IMR-90 (cell line): ENCODE data around the gene ROR2.

ENCODE experiments used
- POLR2A ChIP-seq: IDR thresholded peaks from 2 replicates; pipeline ENCODE4 v1.6.1; 2012; ENCODE audit warnings: mild to moderate bottlenecking, low read depth, low read length
- RAD21 ChIP-seq: IDR thresholded peaks from 2 replicates; pipeline ENCODE4 v1.6.1; 2012; ENCODE audit warnings: low read length, improper control_type of control experiment
- RFX5 ChIP-seq: IDR thresholded peaks from 2 replicates; pipeline ENCODE4 v1.8.0; 2012; ENCODE audit warnings: low read depth, mild to moderate bottlenecking, low read length, moderate library complexity
- SMC3 ChIP-seq: fragments of 150-350 bp; IDR thresholded peaks from 2 replicates; pipeline ENCODE4 v1.6.1; 2016; ENCODE audit warnings: low read depth, mild to moderate bottlenecking, antibody characterized with exemption, low read length, moderate library complexity
- TF ChIP-seq, protein P1 (sequence below): conservative IDR thresholded peaks from 2 replicates; pipeline ENCODE4 v1.5.1; 2012; ENCODE audit warnings: mild to moderate bottlenecking, low read depth, low read length, improper control_type of control experiment
- TF ChIP-seq, protein P2 (sequence below): fragments of 150-350 bp; IDR thresholded peaks from 2 replicates; pipeline ENCODE4 v1.6.1; 2016; ENCODE audit warnings: low read depth, mild to moderate bottlenecking, low read length, moderate library complexity, borderline replicate concordance
- TF ChIP-seq, protein P3 (sequence below): fragments of 150-350 bp; IDR thresholded peaks from 2 replicates; pipeline ENCODE4 v1.6.1; 2017; ENCODE audit warnings: mild to moderate bottlenecking, antibody characterized with exemption, low read length, low read depth

DNA sequence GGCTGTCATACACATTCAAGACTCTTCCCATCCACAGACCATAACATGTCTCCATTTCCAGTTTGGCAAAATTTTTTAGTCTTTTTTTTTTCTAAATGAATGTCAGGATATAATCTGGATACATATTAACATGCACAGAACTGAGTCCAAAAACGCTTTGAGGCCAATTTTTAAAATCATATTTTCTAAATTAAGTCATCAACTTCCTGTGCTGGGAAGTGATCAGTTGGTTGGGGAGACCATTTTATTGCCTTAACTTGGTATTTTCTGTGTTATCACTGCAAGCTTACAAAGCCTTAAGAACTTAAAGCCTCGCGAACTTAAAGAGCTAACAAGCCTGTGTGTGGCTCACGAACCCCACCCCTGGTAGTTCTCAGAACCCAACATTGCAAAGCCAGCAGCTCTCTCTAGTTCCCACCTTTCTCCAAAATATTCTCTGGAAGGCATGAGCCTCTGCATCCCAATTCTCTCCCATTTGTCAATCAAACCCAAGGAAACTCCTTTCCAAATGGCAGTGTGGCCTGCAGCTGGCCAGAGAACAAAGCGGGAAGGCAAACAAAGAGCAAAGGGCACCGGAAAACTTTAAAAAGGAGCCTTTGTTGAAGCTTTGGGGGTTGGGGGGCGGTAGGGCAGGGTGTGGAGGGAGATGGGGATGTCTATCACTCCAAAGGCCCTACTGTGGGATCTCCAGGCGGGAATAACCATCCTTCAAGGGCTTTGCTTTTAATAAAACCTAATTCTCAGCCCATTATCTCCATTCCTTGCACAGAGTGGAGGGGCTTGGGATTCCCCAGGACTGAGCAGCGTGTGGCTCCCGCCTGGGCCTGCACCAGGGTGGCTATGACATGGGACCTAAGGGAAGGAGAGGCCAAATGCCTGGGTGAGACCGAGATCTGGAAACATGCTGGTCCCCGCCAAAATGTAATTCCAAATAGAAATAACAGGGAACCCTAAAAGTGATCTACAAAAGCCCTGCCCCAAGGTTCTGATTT lies 65.0 kb downstream of the ROR2 start:
- TF ChIP-seq, protein P1, sequence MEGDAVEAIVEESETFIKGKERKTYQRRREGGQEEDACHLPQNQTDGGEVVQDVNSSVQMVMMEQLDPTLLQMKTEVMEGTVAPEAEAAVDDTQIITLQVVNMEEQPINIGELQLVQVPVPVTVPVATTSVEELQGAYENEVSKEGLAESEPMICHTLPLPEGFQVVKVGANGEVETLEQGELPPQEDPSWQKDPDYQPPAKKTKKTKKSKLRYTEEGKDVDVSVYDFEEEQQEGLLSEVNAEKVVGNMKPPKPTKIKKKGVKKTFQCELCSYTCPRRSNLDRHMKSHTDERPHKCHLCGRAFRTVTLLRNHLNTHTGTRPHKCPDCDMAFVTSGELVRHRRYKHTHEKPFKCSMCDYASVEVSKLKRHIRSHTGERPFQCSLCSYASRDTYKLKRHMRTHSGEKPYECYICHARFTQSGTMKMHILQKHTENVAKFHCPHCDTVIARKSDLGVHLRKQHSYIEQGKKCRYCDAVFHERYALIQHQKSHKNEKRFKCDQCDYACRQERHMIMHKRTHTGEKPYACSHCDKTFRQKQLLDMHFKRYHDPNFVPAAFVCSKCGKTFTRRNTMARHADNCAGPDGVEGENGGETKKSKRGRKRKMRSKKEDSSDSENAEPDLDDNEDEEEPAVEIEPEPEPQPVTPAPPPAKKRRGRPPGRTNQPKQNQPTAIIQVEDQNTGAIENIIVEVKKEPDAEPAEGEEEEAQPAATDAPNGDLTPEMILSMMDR = no peak
- no peak for TF ChIP-seq POLR2A
- TF ChIP-seq RAD21 = no peak
- no peak for TF ChIP-seq RFX5
- no peak for TF ChIP-seq SMC3
- TF ChIP-seq, protein P2, sequence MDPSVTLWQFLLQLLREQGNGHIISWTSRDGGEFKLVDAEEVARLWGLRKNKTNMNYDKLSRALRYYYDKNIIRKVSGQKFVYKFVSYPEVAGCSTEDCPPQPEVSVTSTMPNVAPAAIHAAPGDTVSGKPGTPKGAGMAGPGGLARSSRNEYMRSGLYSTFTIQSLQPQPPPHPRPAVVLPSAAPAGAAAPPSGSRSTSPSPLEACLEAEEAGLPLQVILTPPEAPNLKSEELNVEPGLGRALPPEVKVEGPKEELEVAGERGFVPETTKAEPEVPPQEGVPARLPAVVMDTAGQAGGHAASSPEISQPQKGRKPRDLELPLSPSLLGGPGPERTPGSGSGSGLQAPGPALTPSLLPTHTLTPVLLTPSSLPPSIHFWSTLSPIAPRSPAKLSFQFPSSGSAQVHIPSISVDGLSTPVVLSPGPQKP = no peak
- TF ChIP-seq, protein P3, sequence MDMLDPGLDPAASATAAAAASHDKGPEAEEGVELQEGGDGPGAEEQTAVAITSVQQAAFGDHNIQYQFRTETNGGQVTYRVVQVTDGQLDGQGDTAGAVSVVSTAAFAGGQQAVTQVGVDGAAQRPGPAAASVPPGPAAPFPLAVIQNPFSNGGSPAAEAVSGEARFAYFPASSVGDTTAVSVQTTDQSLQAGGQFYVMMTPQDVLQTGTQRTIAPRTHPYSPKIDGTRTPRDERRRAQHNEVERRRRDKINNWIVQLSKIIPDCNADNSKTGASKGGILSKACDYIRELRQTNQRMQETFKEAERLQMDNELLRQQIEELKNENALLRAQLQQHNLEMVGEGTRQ = no peak
